Uterus (tissue), 2 donors: ENCODE results near the gene IBA57.

Experiments used
- POLR2A ChIP-seq, 2 donors: fragments of 450-650 bp; IDR thresholded peaks; one replicate each; pipeline ENCODE4 v1.6.1; 2016; ENCODE audit warnings: antibody characterized with exemption in 2 of 2, mild to moderate bottlenecking in 1 of 2, moderate library complexity in 1 of 2
- TF ChIP-seq, protein P1 (sequence below), 4 experiments: fragments of 200-600 bp in 2 of 4; fragments of 450-650 bp in 2 of 4; sonication (generic) in 2 of 4; IDR thresholded peaks; one replicate each; pipeline ENCODE4 v1.5.1; 2016 to 2019; ENCODE audit warnings: antibody characterized with exemption in 4 of 4, mild to moderate bottlenecking in 2 of 4, moderate library complexity in 1 of 4

DNA sequence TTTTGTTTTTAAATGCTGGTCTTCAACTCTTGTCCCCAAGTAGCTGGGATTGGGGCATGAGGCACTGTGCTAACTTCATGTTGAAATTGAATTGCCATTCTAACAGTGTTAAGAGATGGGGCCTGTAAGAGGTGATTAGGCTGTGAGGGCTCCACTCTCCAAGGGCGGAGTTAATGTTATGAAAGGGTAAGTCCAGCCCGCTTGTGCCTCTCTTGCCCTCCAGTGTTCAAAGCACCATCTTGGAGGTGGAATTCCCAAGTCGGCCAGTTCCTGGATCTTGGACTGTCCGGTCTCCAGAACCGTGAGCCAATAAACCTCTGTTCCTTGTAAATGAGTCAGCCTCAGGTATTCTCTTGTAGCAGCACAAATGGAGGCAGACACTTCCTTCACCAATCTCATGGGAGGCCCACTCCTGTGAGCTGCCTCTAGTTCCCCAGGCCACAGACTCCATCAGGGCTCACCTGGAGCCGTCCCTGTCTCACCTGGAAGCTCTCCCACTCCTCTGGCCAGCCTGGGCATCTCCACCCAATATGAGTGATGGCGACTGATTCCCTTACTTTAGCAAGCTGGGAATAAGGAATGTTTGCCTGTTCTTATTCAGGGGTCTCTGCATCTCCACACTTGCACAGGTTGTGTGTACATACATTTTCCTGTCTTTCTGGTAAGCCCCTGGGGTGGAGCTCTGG is 15.5 kb downstream of the IBA57 start:
- TF ChIP-seq, protein P1, sequence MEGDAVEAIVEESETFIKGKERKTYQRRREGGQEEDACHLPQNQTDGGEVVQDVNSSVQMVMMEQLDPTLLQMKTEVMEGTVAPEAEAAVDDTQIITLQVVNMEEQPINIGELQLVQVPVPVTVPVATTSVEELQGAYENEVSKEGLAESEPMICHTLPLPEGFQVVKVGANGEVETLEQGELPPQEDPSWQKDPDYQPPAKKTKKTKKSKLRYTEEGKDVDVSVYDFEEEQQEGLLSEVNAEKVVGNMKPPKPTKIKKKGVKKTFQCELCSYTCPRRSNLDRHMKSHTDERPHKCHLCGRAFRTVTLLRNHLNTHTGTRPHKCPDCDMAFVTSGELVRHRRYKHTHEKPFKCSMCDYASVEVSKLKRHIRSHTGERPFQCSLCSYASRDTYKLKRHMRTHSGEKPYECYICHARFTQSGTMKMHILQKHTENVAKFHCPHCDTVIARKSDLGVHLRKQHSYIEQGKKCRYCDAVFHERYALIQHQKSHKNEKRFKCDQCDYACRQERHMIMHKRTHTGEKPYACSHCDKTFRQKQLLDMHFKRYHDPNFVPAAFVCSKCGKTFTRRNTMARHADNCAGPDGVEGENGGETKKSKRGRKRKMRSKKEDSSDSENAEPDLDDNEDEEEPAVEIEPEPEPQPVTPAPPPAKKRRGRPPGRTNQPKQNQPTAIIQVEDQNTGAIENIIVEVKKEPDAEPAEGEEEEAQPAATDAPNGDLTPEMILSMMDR (IDR thresholded peaks at IDR 0.05) = no peak
- no peak for TF ChIP-seq POLR2A (IDR thresholded peaks at IDR 0.05)
